GM19468 (cell line): Measurements from ENCODE around the gene CYP2C9.
"Not testable (repeated sequence)": the region's sequence is repeated elsewhere in the genome, so short reads cannot be mapped to it uniquely, and the experiment has no call there.

ENCODE experiments used
- ATAC-seq: cut with Tn5 transposase; IDR thresholded peaks from one replicate; pipeline ENCODE4 v1.9.1; 2021; ENCODE audit warnings: mild to moderate bottlenecking, moderate library complexity, moderate number of reproducible peaks; ENCODE audit not compliant: unreplicated experiment; ENCODE audit errors: extremely low read depth

CYP2C9 gene

DNA sequence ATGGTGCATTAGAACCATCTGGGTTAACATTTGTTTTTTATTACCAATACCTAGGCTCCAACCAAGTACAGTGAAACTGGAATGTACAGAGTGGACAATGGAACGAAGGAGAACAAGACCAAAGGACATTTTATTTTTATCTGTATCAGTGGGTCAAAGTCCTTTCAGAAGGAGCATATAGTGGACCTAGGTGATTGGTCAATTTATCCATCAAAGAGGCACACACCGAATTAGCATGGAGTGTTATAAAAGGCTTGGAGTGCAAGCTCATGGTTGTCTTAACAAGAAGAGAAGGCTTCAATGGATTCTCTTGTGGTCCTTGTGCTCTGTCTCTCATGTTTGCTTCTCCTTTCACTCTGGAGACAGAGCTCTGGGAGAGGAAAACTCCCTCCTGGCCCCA lies at the start of gene CYP2C9:
Gene CYP2C9 (plus strand): TSS at position 276 of the 400 bp plus-strand sequence. CDS start 25 bp downstream, at position 301.
- ATAC-seq: no peak

DNA sequence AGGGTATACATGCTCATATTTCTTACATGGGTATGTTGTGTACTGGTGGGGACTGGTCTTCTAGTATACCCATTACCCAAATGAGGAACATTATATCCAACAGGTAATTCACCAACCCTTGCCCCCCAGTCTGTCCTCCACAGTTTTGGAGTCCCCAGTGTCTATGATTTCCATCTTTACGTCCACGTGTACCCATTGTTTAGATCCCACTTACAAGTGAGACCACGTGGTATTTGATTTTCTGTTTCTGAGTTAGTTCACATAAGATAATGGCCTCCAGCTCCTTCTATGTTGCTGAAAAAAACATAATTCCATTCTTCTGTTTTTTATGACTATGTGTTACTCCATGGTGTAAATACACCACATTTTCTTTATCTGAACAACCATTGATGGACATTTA lies 49.3 kb upstream of the CYP2C9 start:
- ATAC-seq: no peak

DNA sequence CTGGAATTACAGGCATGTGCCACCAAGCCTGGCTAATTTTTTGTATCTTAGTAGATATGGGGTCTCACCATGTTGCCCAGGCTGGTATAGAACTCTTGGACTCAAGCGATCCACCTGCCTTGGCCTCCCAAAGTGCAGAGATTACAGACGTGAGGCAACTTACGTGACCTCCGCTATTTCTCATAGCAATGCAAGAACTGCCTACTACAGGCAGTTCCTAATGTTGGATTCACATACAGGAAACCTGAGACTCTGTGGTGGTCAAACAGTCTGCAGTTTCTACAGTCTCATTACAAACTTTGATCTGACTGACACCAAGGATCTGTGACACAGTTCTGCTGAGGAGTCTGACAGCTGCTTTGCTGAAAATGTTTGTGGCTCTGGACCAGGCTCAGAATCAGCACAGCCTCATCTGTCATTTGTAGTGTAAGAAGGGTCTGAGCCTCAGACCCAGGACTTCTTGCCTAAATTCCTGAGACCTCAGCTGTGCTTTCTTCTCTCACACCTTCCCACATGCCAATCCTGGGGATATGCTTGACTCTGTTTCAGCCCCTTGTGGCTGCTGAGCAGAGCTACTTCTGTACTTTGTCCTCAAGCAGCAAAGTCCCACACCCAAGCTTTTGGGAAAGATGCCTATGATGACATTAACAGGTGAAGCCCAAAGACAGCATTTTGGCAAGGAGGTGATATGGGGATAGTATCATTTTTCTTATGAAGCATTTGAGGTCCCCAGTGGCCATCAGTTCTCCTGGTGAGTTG lies 48.0 kb upstream of the CYP2C9 start:
- no peak for ATAC-seq

DNA sequence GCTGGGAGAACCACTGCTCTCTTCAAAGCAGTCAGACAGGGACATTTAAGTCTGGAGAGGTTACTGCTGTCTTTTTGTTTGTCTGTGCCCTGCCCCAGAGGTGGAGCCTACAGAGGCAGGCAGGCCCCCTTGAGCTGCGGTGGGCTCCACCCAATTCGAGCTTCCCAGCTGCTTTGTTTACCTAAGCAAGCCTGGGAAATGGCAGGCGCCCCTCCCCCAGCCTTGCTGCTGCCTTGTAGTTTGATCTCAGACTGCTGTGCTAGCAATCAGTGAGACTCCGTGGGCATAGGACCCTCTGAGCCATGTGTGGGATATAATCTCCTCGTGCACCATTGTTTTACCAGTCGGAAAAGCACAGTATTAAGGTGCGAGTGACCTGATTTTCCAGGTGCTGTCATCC lies 40.0 kb upstream of the CYP2C9 start:
- ATAC-seq: not testable (repeated sequence)

DNA sequence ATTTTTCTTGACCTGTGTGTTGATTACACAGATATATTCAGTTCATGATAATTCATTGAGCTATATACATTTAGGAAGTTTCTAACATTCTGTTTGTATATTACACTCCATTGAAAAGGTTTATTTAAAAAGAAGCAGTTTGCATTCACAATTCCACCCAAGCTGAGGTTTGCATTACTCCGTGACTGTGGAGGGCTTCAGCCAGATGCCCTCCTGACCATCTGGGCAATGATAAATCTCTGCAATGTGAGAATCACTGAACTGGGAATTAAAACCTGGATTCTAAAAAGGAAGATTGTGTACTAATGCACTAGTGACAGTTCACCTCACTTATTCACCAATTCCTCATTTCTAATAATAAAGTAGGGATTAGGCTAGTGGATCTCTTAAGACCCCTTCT lies 36.4 kb upstream of the CYP2C9 start:
- ATAC-seq: no peak

DNA sequence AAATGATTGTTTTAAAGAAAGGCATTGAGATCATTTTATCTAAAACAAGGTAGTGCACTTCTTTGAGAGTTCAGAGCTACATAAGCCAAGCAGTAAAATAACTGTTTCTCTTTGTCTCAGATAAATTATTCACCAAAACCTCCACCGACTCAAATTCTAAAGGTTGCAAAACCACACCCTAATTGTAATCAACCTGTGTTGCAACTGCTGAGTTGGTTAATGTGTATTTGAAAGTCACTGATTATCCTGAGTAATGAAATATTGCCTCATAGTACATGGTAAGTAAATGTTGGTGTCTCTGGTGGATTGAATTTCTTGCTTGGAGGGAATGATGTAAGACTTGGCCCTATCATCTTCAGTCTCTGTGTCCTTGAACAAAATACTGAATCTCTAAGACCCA lies 35.9 kb upstream of the CYP2C9 start:
- ATAC-seq: no peak

DNA sequence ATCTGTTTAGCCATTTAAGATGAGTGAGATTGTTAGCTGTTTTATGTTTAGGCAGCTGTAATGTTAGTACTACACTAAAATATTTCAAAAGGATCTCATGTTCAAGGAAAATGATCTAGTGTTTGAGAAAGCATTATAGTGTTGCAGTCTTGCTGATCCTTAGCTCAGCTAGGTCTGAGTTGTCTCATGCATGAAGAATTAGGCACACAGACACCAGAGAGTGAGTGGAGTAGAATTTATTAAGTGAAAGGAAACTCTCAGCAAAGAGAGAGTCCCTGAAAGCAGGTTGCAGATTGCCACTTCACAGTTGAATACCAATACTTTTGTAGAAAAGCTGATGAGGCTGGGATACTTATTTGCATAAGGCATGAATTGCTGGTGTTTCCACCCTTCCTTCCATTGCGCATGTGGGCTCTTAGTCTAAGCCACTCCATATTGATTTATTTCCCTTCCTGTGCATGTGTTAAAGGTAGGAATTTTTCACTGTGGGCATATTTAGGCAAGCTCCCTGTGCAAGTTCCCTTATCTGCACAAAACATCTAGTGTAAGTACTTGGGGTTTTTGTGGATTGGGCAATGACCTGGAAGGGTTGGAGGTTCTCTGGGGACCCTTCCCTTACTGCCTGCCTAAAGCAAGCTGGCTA lies 33.8 kb upstream of the CYP2C9 start:
- ATAC-seq: not testable (repeated sequence)

DNA sequence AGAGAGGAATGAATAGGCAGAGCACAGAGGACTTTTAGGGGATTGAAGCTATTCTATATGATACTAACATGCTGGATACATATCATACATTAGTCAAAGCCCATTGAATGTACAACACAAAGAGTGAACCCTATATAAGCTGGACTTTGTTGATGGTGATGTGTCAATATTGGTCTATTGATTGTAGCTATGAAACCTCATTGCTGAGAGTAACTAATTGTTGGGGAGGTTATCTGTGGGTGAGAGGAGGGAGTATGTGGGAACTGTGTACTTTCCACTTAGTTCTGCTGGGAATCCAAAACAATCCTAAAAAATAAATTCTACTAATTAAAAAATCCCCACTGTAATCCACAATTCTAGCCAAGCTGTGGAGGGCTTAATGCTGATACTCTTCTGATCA lies 22.0 kb upstream of the CYP2C9 start:
- no peak for ATAC-seq

DNA sequence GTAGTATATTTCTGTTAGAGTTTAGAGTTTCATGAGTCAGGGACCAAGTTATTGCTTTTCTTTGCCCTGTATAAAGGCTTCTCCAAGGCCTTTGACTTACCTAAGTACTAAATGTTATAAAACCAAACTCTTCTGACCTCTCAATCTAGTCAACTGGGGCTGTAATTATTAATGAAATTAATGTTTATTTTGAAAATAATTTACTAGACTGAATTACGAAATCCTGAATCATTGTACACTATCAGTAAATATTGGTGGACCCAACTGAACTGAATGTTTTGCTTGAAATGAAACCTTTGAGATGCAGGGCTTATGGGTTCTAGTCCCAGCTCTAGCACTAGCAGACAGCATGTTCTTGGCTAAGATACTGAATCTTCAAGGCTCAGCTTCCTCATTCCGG lies 1.7 kb upstream of the CYP2C9 start:
- ATAC-seq: no peak

DNA sequence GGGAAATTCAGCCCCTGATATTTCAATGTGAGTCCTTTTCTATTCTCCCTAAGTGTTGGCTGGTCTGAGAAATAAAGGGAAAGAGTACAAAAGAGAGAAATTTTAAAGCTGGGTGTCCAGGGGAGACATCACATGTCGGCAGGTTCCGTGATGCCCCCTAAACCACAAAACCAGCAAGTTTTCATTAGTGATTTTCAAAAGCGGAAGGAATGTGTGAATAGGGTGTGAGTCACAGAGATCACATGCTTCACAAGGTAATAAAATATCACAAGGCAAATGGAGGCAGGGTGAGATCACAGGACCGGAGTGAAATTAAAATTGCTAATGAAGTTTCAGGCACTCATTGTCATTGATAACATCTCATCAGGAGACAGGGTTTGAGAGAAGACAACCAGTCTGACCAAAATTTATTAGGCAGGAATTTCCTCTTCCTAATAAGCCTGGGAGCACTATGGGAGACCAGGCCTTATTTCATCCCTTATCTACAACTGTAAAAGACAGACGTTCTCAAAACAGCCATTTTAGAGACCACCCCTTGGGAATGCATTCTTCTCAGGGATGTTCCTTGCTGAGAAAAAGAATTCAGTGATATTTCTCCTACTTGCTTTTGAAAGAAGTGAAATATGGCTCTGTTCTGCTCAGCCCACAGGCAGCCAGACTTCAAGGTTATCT lies 5.1 kb downstream of the CYP2C9 start:
- ATAC-seq: not testable (repeated sequence)

DNA sequence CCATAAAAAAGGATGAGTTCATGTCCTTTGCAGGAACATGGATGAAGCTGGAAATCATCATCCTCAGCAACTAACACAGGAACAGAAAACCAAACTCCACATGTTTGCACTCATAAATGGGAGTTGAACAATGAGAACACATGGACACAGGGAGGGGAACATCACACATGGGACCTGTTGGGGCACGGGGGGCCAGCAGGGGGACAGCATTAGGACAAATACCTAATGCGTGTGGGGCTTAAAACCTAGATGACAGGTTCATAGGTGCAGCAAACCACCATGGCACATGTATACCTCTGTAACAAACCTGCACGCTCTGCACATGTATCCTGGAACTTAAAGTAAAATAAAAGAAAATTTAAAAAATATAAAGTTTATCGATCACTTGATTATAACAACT lies 7.7 kb downstream of the CYP2C9 start:
- not testable (repeated sequence) for ATAC-seq

DNA sequence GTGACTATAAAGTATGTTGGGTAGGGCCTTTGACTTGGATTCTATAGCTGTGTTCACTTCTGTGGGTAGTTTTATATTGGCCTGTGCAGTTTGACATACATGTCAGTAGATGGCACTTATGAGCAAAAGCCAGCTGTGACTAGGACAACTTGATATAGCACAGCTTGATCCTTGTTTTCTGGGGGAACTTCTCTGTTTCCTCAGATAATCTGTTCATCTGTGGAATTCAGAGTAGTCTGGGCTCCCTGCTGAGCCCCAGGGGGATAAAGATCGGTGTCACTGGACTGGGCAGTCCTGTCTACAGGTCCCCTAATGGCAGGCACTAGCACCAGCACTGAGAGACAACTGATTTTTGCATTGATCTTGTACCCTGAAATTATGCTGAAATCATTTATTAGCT lies 25.4 kb downstream of the CYP2C9 start:
- ATAC-seq: no peak

DNA sequence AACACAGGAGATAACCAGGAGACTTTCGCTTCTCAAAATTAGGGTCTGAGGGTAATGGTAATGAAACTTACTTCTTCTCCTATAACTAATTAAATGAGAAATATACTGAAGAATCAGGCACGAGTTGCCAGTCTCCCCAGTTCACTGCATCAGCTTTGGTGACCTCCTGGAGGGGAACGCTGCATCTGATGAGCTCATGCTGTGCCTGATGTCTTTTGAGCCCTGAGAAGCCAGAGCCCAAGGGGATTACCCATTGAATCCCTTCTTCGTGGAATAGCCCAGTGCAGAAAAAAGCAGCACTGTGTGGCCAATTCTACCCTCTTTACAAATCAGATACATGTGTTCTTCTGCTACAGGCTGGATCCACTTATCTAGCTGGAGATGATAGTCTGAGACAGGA lies 45.1 kb downstream of the CYP2C9 start:
- no peak for ATAC-seq

DNA sequence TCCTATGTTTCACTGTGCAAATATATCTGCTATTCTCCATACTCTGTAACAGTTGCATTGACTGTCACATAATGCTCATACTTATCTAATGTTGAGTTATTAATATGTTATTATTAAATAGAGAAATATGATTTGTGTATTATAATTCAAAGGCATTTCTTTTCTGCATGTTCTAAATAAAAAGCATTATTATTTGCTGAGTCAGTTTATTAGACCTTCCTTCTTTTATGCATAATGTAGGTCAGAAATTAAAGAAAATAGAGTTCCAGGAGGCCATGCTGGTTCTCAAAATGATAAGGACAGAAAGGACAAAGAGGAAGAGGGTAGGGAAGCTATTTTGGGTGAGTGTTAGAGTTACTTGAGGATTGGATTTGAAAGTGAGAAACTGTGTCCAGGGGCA lies 50.7 kb downstream of the CYP2C9 start:
- ATAC-seq: no peak

DNA sequence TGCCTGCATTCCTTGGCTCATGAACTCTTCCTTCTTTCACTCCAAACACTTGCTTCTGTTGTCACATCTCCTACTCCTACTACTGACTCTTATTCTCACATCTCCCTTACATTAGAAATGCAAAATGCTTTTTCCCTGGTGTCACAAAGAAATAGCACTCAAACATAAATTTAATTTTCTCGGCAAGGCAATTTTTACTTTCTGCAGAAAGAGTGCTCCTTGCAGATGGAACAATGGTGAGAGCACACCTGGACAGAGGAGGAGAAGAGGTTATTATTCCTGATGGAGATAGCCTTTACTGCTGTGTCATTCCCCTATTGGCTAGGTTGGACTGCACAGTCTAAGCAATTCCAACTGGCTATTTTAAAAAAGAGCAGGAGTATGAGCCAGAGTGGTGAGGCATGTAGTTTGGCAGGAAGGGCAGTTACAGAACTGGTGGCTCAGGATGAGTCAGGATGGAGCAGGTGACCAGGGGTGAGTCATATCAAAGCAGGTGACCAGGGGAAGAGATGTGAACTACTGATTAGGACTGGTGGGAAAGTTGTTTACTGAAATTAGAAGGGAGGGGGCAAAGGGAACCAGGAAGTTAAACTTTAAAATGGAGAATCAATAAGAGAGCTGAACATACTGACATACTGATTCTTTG lies 52.9 kb downstream of the CYP2C9 start:
- no peak for ATAC-seq

DNA sequence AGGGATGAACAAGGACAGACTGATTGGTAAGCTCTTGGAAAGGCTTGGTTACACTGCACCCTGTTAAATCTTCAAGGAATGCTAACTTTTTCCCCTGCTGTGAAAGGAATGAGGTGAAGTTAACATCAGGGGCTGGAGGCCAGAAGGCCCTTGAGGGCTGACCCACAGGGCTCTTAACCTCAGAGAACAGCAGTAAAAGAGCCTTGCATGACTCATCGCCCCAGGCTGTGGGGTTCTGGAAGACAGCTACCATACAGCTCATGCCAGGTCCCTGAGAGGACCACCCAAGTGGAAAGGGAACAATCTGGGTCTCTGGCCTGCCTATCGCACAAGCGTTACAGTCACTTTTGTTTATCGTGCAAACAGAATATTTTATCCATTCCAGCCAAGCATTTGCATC lies 54.4 kb downstream of the CYP2C9 start:
- ATAC-seq: no peak

DNA sequence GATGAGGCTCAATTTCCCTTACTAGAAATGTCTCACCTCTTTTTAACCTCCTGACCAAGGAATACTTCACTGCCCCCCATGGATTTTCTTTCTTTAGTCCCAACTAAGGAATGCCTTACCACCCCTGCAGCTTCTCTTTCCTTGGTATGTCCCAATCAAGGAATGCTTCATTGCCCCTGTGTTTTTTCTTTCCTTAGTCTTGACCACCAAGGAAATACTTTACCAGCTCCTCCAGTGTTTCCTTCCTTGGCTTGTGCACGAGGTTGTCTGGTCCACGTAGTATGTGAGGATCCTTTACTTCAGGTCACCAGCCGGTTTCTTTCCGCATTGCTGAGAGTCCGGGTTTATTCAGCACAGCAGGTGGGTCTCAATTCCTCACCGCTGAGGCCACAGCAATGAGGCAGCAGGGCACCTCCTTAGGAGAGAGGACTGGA lies 59.3 kb downstream of the CYP2C9 start:
- no peak for ATAC-seq

DNA sequence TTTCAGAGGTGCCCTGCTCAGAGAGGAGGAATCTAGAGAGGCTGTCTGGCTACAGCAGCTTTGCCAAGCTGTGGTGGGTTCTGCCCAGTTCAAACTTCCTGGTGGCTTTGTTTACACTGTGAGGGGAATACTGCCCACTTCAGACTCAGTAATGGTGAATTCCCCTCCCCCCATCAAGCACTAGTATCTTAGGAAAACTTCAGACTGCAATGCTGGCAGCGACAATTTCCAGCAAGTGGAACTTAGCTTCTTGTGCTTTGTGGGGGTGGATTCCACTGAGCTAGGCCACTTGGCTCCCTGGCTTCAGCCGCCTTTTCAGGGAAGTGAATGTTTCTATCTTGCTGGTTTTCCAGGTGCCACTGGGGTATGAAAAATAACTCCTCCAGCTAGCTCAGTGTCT lies 88.0 kb downstream of the CYP2C9 start:
- no peak for ATAC-seq

DNA sequence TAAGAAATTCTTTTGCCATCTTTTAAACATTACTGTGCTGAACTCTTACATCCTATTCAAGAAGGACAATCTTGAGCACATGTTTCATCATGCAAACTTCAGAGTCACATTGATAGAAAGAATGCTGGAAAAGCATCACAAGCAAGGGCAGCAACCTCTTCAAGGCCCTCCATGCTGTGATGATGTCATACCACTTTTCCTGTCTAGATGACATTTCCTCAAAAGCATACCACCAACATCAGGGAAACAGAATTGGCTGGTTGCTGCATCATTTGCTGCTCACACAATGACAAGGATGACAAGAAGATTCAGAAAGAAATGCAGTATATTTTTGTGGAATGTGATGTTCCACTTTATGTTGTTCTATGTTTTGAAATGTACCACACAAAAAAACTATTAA lies 93.2 kb downstream of the CYP2C9 start:
- ATAC-seq: no peak

DNA sequence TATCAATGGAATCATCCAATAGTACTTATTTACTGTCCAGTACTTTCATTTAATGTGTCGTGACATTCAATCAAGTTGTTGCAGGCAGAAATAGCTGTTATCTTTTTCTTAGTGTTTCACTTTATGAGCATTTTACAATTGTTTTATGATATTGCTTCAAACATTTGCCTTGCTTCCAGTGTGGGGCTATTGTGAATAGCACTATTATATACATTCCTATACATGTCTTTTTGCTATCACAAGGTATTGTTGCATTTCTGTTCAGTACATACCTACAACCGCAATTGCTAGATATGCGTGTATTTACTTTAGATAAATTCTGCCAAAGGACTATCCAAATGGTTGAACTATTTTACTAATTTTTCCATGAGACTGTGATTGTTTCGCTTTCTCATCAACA lies 95.9 kb downstream of the CYP2C9 start:
- no peak for ATAC-seq
